ENCODE measurements around the gene DLX5.

The DLX5 gene

GRCh38 chr7:96989859-96990317, 34.7 kb downstream of the DLX5 start:
- DNase-seq, result no peak

- DNase-seq, result no peak
Measured at GRCh38 chr7:96989241-96989858, 35.3 kb downstream of the DLX5 start.

GRCh38 chr7:96987719-96988118, 36.9 kb downstream of the DLX5 start:
- no peak for DNase-seq

- DNase-seq, result no peak
Measured at GRCh38 chr7:96986901-96987300, 37.7 kb downstream of the DLX5 start.

GRCh38 chr7:96985992-96986391, 38.6 kb downstream of the DLX5 start:
- DNase-seq, result no peak

- no peak for DNase-seq
Measured at GRCh38 chr7:96982586-96982985, 42.0 kb downstream of the DLX5 start.

- DNase-seq, result no peak
Measured at GRCh38 chr7:96979551-96980276, 44.9 kb downstream of the DLX5 start.

- no peak for DNase-seq
Measured at GRCh38 chr7:96977445-96977844, 47.2 kb downstream of the DLX5 start.

GRCh38 chr7:96976106-96976505, 48.5 kb downstream of the DLX5 start:
- no peak for DNase-seq

- no peak for DNase-seq
Measured at GRCh38 chr7:96973986-96974385, 50.6 kb downstream of the DLX5 start.

GRCh38 chr7:96970739-96971138, 53.9 kb downstream of the DLX5 start:
- no peak for DNase-seq
